ENCODE measurements around the gene PTAFR. TPM values are rescaled to one million over a fixed set of nuclear protein-coding genes. Genes with fewer than 3 reads are reported as not detected.

The PTAFR gene
- total and polyA plus RNA-seq, 4 experiments from 2014 or later = 0.25 to 1.7 (median 0.90) TPM

DNA sequence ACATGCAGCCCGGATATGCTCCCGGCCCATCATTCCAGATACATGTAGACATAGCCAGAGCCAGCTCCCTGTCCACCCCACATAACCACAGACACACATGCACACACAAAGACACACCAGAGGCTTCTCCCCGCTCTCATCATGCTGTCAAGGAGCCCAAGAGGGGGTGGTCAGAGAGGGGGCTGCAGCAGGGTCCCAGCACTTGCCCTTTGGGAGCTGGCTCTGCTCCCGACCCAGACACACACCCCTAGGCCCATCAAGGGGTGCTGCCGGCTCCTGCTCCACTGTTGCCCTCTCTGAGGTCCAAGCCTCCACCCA lies 2.6 kb downstream of the PTAFR start:
- no peaks in the 10 kb centered on the region for H3K9me3 Mint-ChIP-seq
- no peaks in the 10 kb centered on the region for H3K27me3 ChIP-seq (ENCODE audit: insufficient read depth, low read length)

DNA sequence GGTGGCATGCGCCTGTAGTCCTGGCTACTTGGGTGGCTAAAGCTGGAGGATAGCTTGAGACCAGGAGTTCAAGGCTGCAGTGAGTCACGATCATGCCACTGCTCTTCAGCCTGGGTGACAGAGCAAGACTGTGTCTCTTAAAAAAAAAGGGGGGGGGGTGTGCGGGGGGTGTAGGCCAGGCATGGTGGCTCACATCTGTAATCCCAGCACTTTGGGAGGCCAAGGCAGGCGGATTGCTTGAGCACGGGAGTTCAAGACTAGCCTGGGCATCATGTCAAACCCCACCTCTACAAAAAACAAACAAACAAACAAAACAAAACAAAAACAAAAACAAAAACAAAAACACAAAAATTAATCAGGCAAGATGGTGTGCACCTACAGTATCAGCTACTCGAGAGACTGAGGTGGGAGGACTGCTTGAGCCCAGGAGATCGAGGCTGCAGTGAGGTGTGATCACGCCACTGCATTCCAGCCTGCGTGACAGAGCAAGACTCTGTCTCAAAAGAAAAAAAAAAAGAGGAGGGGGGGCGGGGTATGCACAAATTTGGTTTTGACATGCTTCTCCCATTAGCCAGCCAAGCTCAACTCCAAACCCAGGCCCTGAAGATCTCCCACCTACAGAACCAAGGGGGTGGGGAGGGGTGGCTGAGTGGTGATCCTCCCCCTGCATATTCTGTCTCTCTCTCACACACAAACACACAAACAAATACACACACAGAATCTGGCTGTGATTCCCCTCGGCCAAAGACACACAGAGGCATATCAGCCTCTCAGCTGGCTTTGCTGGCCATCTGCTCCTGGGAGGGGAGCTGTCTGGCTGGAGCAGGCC lies 3.1 kb downstream of the PTAFR start:
- H3K27me3 Mint-ChIP-seq = peaks cover 2% of the 10 kb centered on the region in 2 donors

More for the DNA sequence above, 2.6 kb downstream of the PTAFR start:
- Histone ChIP-seq H3K4me1 (ENCODE audit: insufficient read depth, low read length) (peaks cover 47% of the 10 kb centered on the region), H3K4me3 (ENCODE audit: low read length in 2 of 2) (no peak overlapping the region), H3K27ac (ENCODE audit: low read depth, low read length) (no peak overlapping the region), H3K9me3 (ENCODE audit: control insufficient read depth in 1 of 2, low read length in 2 of 2) (no peaks in the 10 kb centered on the region), H3K36me3 (ENCODE audit: insufficient read depth, low read length) (no peaks in the 10 kb centered on the region)
- intact Hi-C loops (cut with micrococcal nuclease) = no loop called here
- DNase-seq = no peak
- Mint-ChIP-seq H3K27me3 (peaks cover 2% of the 10 kb centered on the region in 2 donors), H3K4me3 (peak overlapping the region in 1 of 8 donors; percentile 70), H3K27ac (peak overlapping the region in 1 of 7 donors; percentile 83), H3K36me3 (no peaks in the 10 kb centered on the region), H3K4me1 (peaks cover 24 to 42% (median 33%) of the 10 kb centered on the region in 4 donors)
- CTCF ChIA-PET (ENCODE audit: partially characterized antibody) = no interaction called here
- POLR2A ChIA-PET (ENCODE audit: partially characterized antibody) = no interaction called here

DNA sequence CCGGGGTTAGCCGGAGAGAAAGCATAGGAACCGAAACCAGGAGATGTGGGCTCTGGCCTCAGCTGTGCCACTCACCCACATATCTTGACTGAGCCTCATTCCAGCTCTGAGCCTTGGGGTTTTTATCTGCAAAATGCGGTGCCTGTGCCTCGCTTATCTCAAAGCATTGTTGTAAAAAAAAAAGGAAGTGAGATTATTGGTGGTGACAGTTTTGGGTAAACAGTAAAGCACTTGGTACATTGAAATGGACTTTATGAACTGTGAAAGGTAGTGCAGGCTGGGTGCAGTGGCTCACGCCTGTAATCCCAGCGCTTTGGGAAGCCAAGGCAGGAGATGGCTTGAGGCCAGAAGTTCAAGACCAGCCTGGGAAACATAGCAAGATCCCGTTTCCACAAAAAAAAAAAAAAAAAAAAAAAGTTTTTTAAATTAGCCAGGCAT lies 3.8 kb downstream of the PTAFR start:
- POLR2A ChIA-PET (ENCODE audit: partially characterized antibody) = no interaction called here

More for the DNA sequence above, 3.1 kb downstream of the PTAFR start:
- Mint-ChIP-seq H3K9me3 (no peaks in the 10 kb centered on the region), H3K4me3 (peak overlapping the region in 1 of 8 donors; percentile 70), H3K4me1 (peaks cover 29 to 48% (median 38%) of the 10 kb centered on the region in 4 donors), H3K27ac (peak overlapping the region in 1 of 7 donors; percentile 83), H3K36me3 (no peaks in the 10 kb centered on the region)
- no peaks in the 10 kb centered on the region for H3K36me3 ChIP-seq (ENCODE audit: insufficient read depth, low read length)
- H3K4me1 ChIP-seq (ENCODE audit: insufficient read depth, low read length) = peaks cover 53% of the 10 kb centered on the region
- ChIA-PET CTCF (ENCODE audit: partially characterized antibody) (interaction anchor here (0.8 to 1.1 kb wide), 2 partner anchors 9 to 84 kb away, joined by 3 to 4 read pairs; no protein-coding TSS in a partner anchor), POLR2A (ENCODE audit: partially characterized antibody) (no interaction called here)
- intact Hi-C loops (cut with micrococcal nuclease) = no loop called here
- no peak for DNase-seq
- no peaks in the 10 kb centered on the region for H3K27me3 ChIP-seq (ENCODE audit: insufficient read depth, low read length)
- H3K9me3 ChIP-seq (ENCODE audit: control insufficient read depth in 1 of 2, low read length in 2 of 2) = no peaks in the 10 kb centered on the region
- no peak overlapping the region for H3K27ac ChIP-seq (ENCODE audit: low read depth, low read length)
- H3K4me3 ChIP-seq (ENCODE audit: low read length in 2 of 2) = no peak overlapping the region

DNA sequence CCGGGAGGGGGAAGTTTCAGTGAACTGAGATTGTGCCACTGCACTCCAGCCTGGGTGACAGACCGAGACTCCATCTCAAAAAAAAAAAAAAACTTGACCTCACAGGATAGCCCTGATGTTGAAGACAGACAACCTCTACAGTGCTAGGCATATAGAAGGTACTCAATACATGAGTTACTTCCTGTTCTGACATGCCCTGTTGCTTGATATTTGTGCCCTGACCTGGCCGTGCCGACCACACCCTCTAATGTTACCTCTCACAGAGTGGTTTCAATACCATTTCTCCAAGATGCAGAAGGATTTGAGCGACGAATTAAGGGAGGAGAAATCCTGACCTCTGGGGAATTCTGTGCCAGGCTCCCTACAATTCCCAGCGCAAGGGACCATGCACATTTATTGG lies 5.2 kb downstream of the PTAFR start:
- H3K4me1 ChIP-seq (ENCODE audit: insufficient read depth, low read length) = peaks cover 56% of the 10 kb centered on the region
- POLR2A ChIA-PET (ENCODE audit: partially characterized antibody) = no interaction called here
- Mint-ChIP-seq H3K4me1 (peaks cover 30 to 55% (median 42%) of the 10 kb centered on the region in 4 donors), H3K4me3 (peak overlapping the region in 5 of 8 donors; percentile 13 to 61 (median 43)), H3K9me3 (no peaks in the 10 kb centered on the region), H3K27me3 (peaks cover 0 to 2% of the 10 kb centered on the region in 2 donors), H3K27ac (no peak overlapping the region), H3K36me3 (no peaks in the 10 kb centered on the region)
- no peak overlapping the region for H3K4me3 ChIP-seq (ENCODE audit: low read length in 2 of 2)
- no peaks in the 10 kb centered on the region for H3K36me3 ChIP-seq (ENCODE audit: insufficient read depth, low read length)
- CTCF ChIA-PET (ENCODE audit: partially characterized antibody) = interaction anchor here (0.6 to 1.8 kb wide), 2 partner anchors 73 to 79 kb away, joined by 3 to 6 read pairs; no protein-coding TSS in a partner anchor
- H3K27ac ChIP-seq (ENCODE audit: low read depth, low read length) = no peak overlapping the region
- no peak for DNase-seq
- no peaks in the 10 kb centered on the region for H3K9me3 ChIP-seq (ENCODE audit: control insufficient read depth in 1 of 2, low read length in 2 of 2)
- intact Hi-C loops (cut with micrococcal nuclease) = no loop called here
- no peaks in the 10 kb centered on the region for H3K27me3 ChIP-seq (ENCODE audit: insufficient read depth, low read length)

More for the DNA sequence above, 3.8 kb downstream of the PTAFR start:
- intact Hi-C loops (cut with micrococcal nuclease) = no loop called here
- no peaks in the 10 kb centered on the region for H3K27me3 ChIP-seq (ENCODE audit: insufficient read depth, low read length)
- Mint-ChIP-seq H3K4me1 (peaks cover 32 to 51% (median 41%) of the 10 kb centered on the region in 4 donors), H3K36me3 (no peaks in the 10 kb centered on the region), H3K27ac (peak overlapping the region in 3 of 7 donors; percentile 9 to 57 (median 10)), H3K9me3 (no peaks in the 10 kb centered on the region), H3K4me3 (peak overlapping the region; percentile 29 to 85 (median 71)), H3K27me3 (peaks cover 2% of the 10 kb centered on the region in 2 donors)
- H3K4me1 ChIP-seq (ENCODE audit: insufficient read depth, low read length) = peaks cover 56% of the 10 kb centered on the region
- no peaks in the 10 kb centered on the region for H3K36me3 ChIP-seq (ENCODE audit: insufficient read depth, low read length)
- no peaks in the 10 kb centered on the region for H3K9me3 ChIP-seq (ENCODE audit: control insufficient read depth in 1 of 2, low read length in 2 of 2)
- peak; percentile 23 to 49 (median 45) for DNase-seq
- CTCF ChIA-PET (ENCODE audit: partially characterized antibody) = interaction anchor here (0.7 to 1.1 kb wide), 3 partner anchors 8 to 84 kb away, joined by 3 to 4 read pairs (median 3); no protein-coding TSS in a partner anchor
- H3K4me3 ChIP-seq (ENCODE audit: low read length in 2 of 2) = no peak overlapping the region
- H3K27ac ChIP-seq (ENCODE audit: low read depth, low read length) = no peak overlapping the region

DNA sequence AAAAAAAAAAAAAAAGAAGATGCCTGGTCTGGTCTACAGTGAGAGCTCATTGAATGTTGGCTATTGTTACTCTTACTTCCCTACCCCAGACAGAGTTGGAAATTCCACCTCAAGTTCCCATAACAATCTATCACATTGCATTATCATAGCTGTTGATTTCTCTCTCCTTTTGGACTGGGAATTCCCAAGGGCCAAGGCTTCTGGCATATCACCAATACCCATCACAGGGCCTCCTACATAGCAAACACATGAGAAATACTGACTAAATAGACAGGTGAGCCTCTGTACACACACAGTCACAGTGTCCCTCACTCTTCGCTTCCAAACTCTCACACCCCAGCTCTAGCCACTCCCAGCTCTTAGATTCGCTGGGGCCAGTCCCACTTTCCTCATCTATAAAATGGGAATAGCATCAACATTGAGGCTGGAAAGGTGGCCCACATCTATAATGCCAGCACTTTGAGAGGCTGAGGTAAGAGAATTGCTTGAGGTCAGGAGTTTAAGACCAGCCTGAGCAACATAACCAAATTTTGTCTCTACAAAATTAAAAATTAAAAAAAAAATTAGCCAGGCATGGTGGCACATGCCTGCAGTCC lies 6.4 kb downstream of the PTAFR start:
- Mint-ChIP-seq H3K4me1 (peaks cover 30 to 55% (median 42%) of the 10 kb centered on the region in 4 donors), H3K9me3 (peaks cover 0 to 1% (median 0%) of the 10 kb centered on the region in 8 donors), H3K4me3 (peak overlapping the region in 2 of 8 donors; percentile 14 to 28), H3K36me3 (no peaks in the 10 kb centered on the region), H3K27ac (peak overlapping the region in 2 of 7 donors; percentile 23 to 43), H3K27me3 (peaks cover 0 to 2% of the 10 kb centered on the region in 2 donors)
- Histone ChIP-seq H3K27me3 (ENCODE audit: insufficient read depth, low read length) (no peaks in the 10 kb centered on the region), H3K36me3 (ENCODE audit: insufficient read depth, low read length) (no peaks in the 10 kb centered on the region), H3K27ac (ENCODE audit: low read depth, low read length) (no peak overlapping the region), H3K4me1 (ENCODE audit: insufficient read depth, low read length) (peaks cover 56% of the 10 kb centered on the region), H3K9me3 (ENCODE audit: control insufficient read depth in 1 of 2, low read length in 2 of 2) (no peaks in the 10 kb centered on the region), H3K4me3 (ENCODE audit: low read length in 2 of 2) (no peak overlapping the region)
- ChIA-PET POLR2A (ENCODE audit: partially characterized antibody) (interaction anchor here (2.8 kb wide), 1 partner anchor 82 kb away, joined by 9 read pairs; the partner anchor contains the start of gene EYA3), CTCF (ENCODE audit: partially characterized antibody) (interaction anchor here (1.1 to 1.8 kb wide), 3 partner anchors 9 to 78 kb away, joined by 3 to 6 read pairs (median 4); no protein-coding TSS in a partner anchor)
- intact Hi-C loops (cut with micrococcal nuclease) = no loop called here
- no peak for DNase-seq

DNA sequence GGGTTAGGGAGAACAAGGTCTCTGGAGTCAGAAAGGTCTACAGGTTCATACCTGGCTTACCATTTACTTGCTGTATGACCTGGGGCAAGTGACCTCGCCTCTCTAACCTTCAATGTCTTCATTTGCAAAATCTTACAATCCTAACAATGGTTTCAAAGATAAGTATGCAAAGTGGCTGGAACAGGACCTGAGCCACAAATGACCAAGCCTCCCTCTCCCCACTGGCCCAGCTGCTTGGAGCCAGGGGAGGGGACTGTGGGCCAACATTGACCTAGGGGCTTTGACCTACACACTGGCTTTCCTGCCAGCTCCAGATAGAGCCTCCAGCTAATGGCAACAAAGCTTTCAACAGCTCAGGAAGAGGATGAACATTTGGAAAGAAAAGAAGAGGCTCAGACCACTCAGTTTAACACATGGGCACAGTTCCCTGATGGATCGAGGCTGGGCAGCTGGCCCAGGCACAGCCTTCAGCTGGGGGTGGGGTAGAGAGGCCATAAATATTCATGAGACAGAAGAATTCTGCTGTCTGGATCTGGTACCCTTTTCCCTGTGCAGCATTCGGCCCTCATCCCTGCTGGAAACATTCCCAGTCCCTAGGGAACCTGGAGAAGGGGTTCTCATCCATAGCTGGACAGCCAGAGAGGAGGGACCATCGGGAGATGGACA lies 12.9 kb downstream of the PTAFR start:
- Histone ChIP-seq H3K27me3 (ENCODE audit: insufficient read depth, low read length) (no peaks in the 10 kb centered on the region), H3K36me3 (ENCODE audit: insufficient read depth, low read length) (no peaks in the 10 kb centered on the region), H3K9me3 (ENCODE audit: control insufficient read depth in 1 of 2, low read length in 2 of 2) (no peaks in the 10 kb centered on the region), H3K4me3 (ENCODE audit: low read length in 2 of 2) (no peak overlapping the region), H3K27ac (ENCODE audit: low read depth, low read length) (no peak overlapping the region), H3K4me1 (ENCODE audit: insufficient read depth, low read length) (peaks cover 6% of the 10 kb centered on the region)
- POLR2A ChIA-PET (ENCODE audit: partially characterized antibody) = no interaction called here
- H3K4me1 Mint-ChIP-seq = peaks cover 6 to 12% (median 7%) of the 10 kb centered on the region in 4 donors
- no peak for DNase-seq
- H3K4me3 Mint-ChIP-seq = no peak overlapping the region
- H3K27ac Mint-ChIP-seq = no peak overlapping the region
- H3K36me3 Mint-ChIP-seq = no peaks in the 10 kb centered on the region
- CTCF ChIA-PET (ENCODE audit: partially characterized antibody) = interaction anchor here (1.5 kb wide), 1 partner anchor 72 kb away, joined by 6 read pairs; no protein-coding TSS in a partner anchor
- peaks cover 0 to 4% (median 0%) of the 10 kb centered on the region in 8 donors for H3K9me3 Mint-ChIP-seq
- intact Hi-C loops (cut with micrococcal nuclease) = no loop called here
- H3K27me3 Mint-ChIP-seq = peaks cover 0 to 3% of the 10 kb centered on the region in 2 donors

Data from CD4-positive, alpha-beta memory T cell (primary cell).